ENCODE results near the gene PFKL. TPM values are rescaled to one million over a fixed set of nuclear protein-coding genes. Genes with fewer than 3 reads are reported as not detected.

Gene PFKL
- total RNA-seq, 1 experiment from 2014 or later: 70.6 TPM

- no peak for DNase-seq (ENCODE audit: low read depth)
Measured at GRCh38 chr21:44325386-44326271, 25.8 kb downstream of the PFKL start.

- DNase-seq (ENCODE audit: low read depth): no peak
Measured at GRCh38 chr21:44326272-44326647, 26.4 kb downstream of the PFKL start.

GRCh38 chr21:44326716-44327602 lies 27.1 kb downstream of the PFKL start:
- no peak for DNase-seq (ENCODE audit: low read depth)

- no peak for DNase-seq (ENCODE audit: low read depth)
Measured at GRCh38 chr21:44327603-44327974, 27.7 kb downstream of the PFKL start.

DNA sequence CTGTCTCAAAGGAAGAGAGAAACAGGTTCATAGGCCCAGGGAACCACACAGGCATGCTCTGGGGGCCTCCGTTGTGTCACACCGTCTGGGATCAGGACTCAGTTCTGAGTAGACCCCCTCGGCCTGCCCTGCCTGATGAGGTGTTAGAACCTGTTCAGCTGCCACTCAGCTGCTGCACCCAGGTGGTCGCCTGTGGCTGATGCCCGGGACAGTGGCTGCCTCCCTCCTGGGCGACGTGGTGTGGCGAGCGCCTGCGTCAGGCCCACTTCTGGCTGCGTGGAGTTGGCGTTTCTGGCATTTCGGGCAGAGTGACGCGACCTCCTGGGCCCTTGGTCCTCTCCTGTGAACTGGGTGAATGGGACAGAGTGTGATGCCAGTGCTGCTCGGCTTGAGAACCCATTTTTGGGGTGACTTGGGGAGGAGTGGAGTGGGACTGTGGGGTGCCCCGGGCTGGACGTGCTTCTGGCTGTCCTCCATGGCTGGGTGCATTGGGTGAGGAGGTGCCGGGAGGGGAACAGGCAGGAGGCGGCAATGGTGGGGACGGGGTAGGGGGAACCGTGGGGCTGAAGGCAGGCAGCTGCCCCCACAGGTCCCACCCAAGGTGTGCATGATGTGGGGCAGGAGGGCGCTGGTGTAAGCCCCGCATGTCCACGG lies 28.5 kb downstream of the PFKL start:
- no peak for DNase-seq (ENCODE audit: low read depth)

- DNase-seq (ENCODE audit: low read depth): no peak
Measured at GRCh38 chr21:44329086-44329889, 29.4 kb downstream of the PFKL start.

DNA sequence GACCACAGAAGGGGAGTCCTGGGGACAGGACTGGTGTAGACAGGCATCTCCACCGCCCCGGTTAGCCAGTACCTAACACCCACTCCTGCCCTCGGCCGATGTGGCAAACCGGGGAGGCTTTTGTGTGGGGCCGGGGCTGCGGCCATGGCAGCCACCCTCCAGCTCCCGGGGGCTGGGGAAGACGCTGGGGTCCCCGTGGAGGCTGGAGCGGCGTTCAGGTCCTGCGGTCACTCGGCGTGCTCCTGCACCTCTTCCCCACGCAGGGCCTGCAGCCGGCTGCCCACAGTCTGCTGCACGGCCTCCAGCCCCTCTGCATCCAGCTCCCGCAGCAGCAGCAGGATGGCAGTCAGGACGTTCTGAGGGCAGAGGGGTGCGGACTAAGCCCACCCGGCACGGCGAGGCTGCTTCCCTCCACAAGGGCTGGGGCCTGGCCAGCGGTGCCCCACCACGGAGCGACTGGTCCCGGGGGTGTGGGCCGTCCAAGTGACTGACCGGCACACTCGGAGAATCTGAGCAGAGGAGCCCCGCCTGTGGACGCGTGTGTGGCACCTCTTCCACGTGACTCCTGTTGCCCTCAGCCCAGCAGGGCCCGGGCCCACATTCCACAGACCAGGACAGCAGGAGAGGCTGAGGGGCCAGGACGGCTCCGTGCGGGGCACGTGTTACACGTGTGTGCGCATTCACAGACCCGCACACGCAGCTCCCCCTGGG lies 30.3 kb downstream of the PFKL start:
- no peak for DNase-seq (ENCODE audit: low read depth)

- no peak for DNase-seq (ENCODE audit: low read depth)
Measured at GRCh38 chr21:44330698-44331097, 30.8 kb downstream of the PFKL start.

GRCh38 chr21:44331209-44331608 lies 31.4 kb downstream of the PFKL start:
- DNase-seq (ENCODE audit: low read depth): no peak

- DNase-seq (ENCODE audit: low read depth): no peak
Measured at GRCh38 chr21:44331650-44332307, 31.9 kb downstream of the PFKL start.

- DNase-seq (ENCODE audit: low read depth): no peak
Measured at GRCh38 chr21:44332383-44332782, 32.5 kb downstream of the PFKL start.

GRCh38 chr21:44332965-44333364 lies 33.1 kb downstream of the PFKL start:
- no peak for DNase-seq (ENCODE audit: low read depth)

GRCh38 chr21:44333509-44334328 lies 33.9 kb downstream of the PFKL start:
- DNase-seq (ENCODE audit: low read depth): no peak

- DNase-seq (ENCODE audit: low read depth): no peak
Measured at GRCh38 chr21:44334329-44335030, 34.6 kb downstream of the PFKL start.

DNA sequence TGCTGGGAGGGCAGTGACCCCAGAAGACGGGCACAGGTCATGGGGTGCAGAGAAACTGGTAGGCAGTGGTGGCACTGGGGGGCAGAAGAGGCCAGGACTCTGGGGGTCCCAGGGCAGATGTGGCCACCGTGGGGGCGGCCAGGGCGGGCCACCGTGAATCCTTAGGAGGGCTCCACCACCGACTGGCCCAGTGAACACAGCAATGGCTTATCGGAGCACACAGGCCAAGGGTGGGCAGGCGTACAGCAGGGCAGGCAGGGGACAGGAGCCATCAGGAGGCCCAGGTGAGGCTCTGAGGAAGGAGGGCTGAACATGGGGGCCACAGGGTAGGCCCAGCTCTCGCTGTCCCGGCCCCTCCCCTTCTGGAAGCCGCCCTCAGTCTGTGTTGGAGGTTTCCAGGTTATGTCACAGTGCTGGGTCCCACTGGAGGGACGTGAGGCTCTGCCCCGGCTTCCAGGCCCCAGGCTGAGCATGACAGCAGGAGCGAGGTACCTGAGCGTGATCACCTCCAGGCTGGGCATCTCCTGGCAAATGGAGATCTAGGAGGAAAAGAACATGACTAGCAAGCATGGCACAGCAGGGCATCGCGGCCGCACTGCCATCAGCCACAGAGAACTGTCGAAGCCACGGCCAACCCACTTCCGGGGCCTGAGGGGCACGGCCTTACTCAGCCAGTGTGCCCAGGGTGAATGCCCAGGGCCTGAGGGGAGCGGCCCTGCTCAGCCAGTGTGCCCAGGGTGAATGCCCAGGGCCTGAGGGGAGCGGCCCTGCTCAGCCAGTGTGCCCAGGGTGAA lies 35.6 kb downstream of the PFKL start:
- DNase-seq (ENCODE audit: low read depth): no peak

DNA sequence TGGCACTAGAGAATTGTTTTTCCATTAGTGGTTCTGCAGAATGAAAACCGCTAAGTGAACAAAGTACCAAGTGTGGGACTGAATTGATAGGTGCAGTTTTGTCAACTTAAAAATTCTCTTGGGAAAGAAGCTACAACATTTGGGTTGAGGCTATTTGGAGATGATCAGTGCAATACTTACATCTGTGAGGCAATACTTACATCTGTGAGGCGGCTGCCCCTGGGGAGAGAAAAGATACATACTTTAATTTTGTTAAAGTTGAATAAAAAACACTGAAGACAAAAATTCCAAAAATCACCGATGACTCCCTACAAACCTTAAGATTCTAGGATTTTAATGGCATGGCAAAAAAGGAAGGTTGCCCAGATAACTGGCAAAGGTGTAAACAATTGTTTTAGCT lies 37.6 kb downstream of the PFKL start:
- DNase-seq (ENCODE audit: low read depth): no peak
